HepG2 (cell line): Measurements from ENCODE around the gene NGEF. TPM values are rescaled to one million over a fixed set of nuclear protein-coding genes. Genes with fewer than 3 reads are reported as not detected.
A peak's percentile ranks its signal among the peaks of the same experiment; 100 is the strongest.

Source experiments
- BCL6 ChIP-seq: IDR thresholded peaks from 2 replicates; pipeline ENCODE4 v1.6.1; 2016; ENCODE audit warnings: missing genetic modification reagents, missing compliant biosample characterization
- GABPA ChIP-seq, 2 experiments: IDR thresholded peaks; 2 replicates each; pipeline ENCODE4 v1.6.1; 2011 to 2016; ENCODE audit warnings: low read depth in 2 of 2, low read length in 1 of 2, missing biosample characterization in 1 of 2, missing genetic modification characterization in 1 of 2
- HNRNPUL1 ChIP-seq: fragments of 200-400 bp; formaldehyde crosslinking; IDR thresholded peaks from 2 replicates; pipeline ENCODE4 v1.6.1; 2017; ENCODE audit warnings: low read depth, mild to moderate bottlenecking, low read length, moderate library complexity
- ISX ChIP-seq: sonication (generic); formaldehyde crosslinking; conservative IDR thresholded peaks from 2 replicates; pipeline ENCODE4 v1.5.0; 2020; ENCODE audit warnings: missing genetic modification reagents
- KDM5A ChIP-seq: fragments of 200-600 bp; sonication (generic); IDR thresholded peaks from 2 replicates; pipeline ENCODE4 v1.7.0; 2018; ENCODE audit warnings: antibody characterized with exemption, mild to moderate bottlenecking, low read length, borderline replicate concordance
- MAFG ChIP-seq: sonication (generic); formaldehyde crosslinking; IDR thresholded peaks from 2 replicates; pipeline ENCODE4 v1.5.1; 2020; ENCODE audit warnings: mild to moderate bottlenecking, missing genetic modification reagents
- MIER3 ChIP-seq: IDR thresholded peaks from 2 replicates; pipeline ENCODE4 v1.6.1; 2016; ENCODE audit warnings: missing compliant biosample characterization, borderline replicate concordance
- RARA ChIP-seq: IDR thresholded peaks from 2 replicates; pipeline ENCODE4 v1.6.1; 2016; ENCODE audit warnings: missing genetic modification reagents, missing compliant biosample characterization
- RCOR2 ChIP-seq: IDR thresholded peaks from 2 replicates; pipeline ENCODE4 v1.6.1; 2016; ENCODE audit warnings: missing biosample characterization, missing genetic modification reagents
- SNRNP70 ChIP-seq: fragments of 200-400 bp; formaldehyde crosslinking; IDR thresholded peaks from 2 replicates; pipeline ENCODE4 v1.6.1; 2017; ENCODE audit warnings: mild to moderate bottlenecking, low read depth, low read length, moderate library complexity
- TBL1XR1 ChIP-seq: fragments of 150-350 bp; IDR thresholded peaks from 2 replicates; pipeline ENCODE4 v1.6.1; 2014; ENCODE audit warnings: borderline replicate concordance, low read length; ENCODE audit not compliant: partially characterized antibody
- YY1 ChIP-seq: IDR thresholded peaks from 2 replicates; pipeline ENCODE4 v1.6.1; 2011; ENCODE audit warnings: low read length, low read depth, moderate library complexity, mild to moderate bottlenecking; ENCODE audit not compliant: insufficient read depth, insufficient replicate concordance
- ZBTB20 ChIP-seq: sonication (generic); formaldehyde crosslinking; IDR thresholded peaks from 2 replicates; pipeline ENCODE4 v1.8.1; 2023; ENCODE audit warnings: missing genetic modification reagents, low read depth, mild to moderate bottlenecking, borderline replicate concordance
- ZBTB7B ChIP-seq: sonication (generic); formaldehyde crosslinking; IDR thresholded peaks from 2 replicates; pipeline ENCODE4 v1.4.0; 2020; ENCODE audit warnings: missing genetic modification reagents
- ZNF20 ChIP-seq: sonication (generic); formaldehyde crosslinking; IDR thresholded peaks from 2 replicates; pipeline ENCODE4 v1.4.0; 2020; ENCODE audit warnings: mild to moderate bottlenecking, moderate library complexity, missing genetic modification reagents
- ZNF451 ChIP-seq: sonication (generic); formaldehyde crosslinking; IDR thresholded peaks from 2 replicates; pipeline ENCODE4 v1.5.0; 2020; ENCODE audit warnings: mild to moderate bottlenecking, missing genetic modification reagents
- ZNF605 ChIP-seq: sonication (generic); formaldehyde crosslinking; IDR thresholded peaks from 2 replicates; pipeline ENCODE4 v1.8.0; 2022; ENCODE audit warnings: mild to moderate bottlenecking, missing genetic modification reagents
- ZNF7 ChIP-seq: IDR thresholded peaks from 2 replicates; pipeline ENCODE4 v1.6.1; 2016; ENCODE audit warnings: missing biosample characterization, missing genetic modification reagents
- ZNF772 ChIP-seq: sonication (generic); formaldehyde crosslinking; IDR thresholded peaks from 2 replicates; pipeline ENCODE4 v1.5.0; 2020; ENCODE audit warnings: mild to moderate bottlenecking, missing genetic modification reagents
- polyA plus RNA-seq, 8 experiments: library from polyadenylated mRNA; depleted of rRNA in 3 of 8; stranded (reverse) in 7 of 8; unstranded in 1 of 8; fragments of >200 nt; fragmentation: Illumina TruSeq in 4 of 8; extraction: Trizol in 4 of 8; gene quantifications; 2 replicates each; pipeline versions ENCODE4 v1.2.1 to v1.2.3, GENCODE V29; 2011 to 2016; ENCODE audit warnings: low read depth in 4 of 8, missing spikeins in 1 of 8, mixed read lengths in 1 of 8; ENCODE audit not compliant: insufficient read depth in 1 of 8
- total RNA-seq, 5 experiments: library from RNA; depleted of rRNA; stranded (reverse); fragments of >200 nt; fragmentation: Illumina TruSeq; extraction: Trizol; gene quantifications; 2 replicates each; pipeline ENCODE4 v1.2.3, GENCODE V29; 2016; ENCODE audit warnings: low read depth in 1 of 5
- TF ChIP-seq, protein P1 (sequence below): IDR thresholded peaks from 2 replicates; pipeline ENCODE4 v1.6.1; 2018; ENCODE audit warnings: missing genetic modification reagents, mild to moderate bottlenecking, missing compliant biosample characterization
- TF ChIP-seq, protein P2 (sequence below): sonication (generic); formaldehyde crosslinking; IDR thresholded peaks from 2 replicates; pipeline ENCODE4 v1.8.1; 2023; ENCODE audit warnings: mild to moderate bottlenecking, missing genetic modification reagents
- TF ChIP-seq, protein P3 (sequence below): sonication (generic); formaldehyde crosslinking; IDR thresholded peaks from 2 replicates; pipeline ENCODE4 v1.4.0; 2020; ENCODE audit warnings: mild to moderate bottlenecking, low read depth, missing genetic modification reagents
- TF ChIP-seq, protein P4 (sequence below): sonication (generic); formaldehyde crosslinking; IDR thresholded peaks from 2 replicates; pipeline ENCODE4 v1.5.0; 2020; ENCODE audit warnings: missing genetic modification reagents
- TF ChIP-seq, protein P5 (sequence below): sonication (generic); formaldehyde crosslinking; conservative IDR thresholded peaks from 2 replicates; pipeline ENCODE4 v1.8.1; 2023; ENCODE audit warnings: missing genetic modification reagents

The NGEF gene
- total and polyA plus RNA-seq, 2 of the 13 experiments (the other 11 are each of a cell fraction or from before 2014, with no cell fraction given) = 14.4 to 36.9 TPM

DNA sequence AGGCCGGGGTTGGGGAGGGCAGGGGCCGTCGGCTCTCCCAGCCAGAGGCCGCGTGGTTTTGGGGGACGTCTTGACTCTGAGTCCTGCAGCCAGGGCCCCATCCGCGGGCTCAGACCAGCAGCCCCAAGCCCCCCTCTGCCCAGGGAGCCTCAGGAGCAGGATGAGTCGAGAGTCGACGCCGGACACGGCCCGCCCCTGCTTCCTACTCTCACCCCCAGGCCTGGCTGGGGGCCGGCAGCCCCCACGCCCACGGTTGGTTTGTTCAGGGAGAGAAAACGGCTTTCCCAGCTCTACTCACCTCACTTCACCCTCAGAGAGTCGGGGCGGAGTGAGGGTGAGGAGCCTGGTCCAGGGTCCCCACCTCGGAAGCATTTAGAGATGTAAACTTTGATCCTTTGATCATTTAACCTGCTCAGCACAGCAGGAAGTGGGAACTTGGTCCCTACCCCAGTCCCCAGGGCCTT is 136.0 kb downstream of the NGEF start (continued):
- TF ChIP-seq, protein P1, sequence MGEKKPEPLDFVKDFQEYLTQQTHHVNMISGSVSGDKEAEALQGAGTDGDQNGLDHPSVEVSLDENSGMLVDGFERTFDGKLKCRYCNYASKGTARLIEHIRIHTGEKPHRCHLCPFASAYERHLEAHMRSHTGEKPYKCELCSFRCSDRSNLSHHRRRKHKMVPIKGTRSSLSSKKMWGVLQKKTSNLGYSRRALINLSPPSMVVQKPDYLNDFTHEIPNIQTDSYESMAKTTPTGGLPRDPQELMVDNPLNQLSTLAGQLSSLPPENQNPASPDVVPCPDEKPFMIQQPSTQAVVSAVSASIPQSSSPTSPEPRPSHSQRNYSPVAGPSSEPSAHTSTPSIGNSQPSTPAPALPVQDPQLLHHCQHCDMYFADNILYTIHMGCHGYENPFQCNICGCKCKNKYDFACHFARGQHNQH (CRISPR knock-in tag) = no peak; the same call in 1 of the 2 replicates
- TF ChIP-seq YY1 = no peak
- TF ChIP-seq, protein P2, sequence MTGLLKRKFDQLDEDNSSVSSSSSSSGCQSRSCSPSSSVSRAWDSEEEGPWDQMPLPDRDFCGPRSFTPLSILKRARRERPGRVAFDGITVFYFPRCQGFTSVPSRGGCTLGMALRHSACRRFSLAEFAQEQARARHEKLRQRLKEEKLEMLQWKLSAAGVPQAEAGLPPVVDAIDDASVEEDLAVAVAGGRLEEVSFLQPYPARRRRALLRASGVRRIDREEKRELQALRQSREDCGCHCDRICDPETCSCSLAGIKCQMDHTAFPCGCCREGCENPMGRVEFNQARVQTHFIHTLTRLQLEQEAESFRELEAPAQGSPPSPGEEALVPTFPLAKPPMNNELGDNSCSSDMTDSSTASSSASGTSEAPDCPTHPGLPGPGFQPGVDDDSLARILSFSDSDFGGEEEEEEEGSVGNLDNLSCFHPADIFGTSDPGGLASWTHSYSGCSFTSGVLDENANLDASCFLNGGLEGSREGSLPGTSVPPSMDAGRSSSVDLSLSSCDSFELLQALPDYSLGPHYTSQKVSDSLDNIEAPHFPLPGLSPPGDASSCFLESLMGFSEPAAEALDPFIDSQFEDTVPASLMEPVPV = 0 out of 2 replicates have a peak, but pooled peaks have one; percentile 49
- TF ChIP-seq, protein P3, sequence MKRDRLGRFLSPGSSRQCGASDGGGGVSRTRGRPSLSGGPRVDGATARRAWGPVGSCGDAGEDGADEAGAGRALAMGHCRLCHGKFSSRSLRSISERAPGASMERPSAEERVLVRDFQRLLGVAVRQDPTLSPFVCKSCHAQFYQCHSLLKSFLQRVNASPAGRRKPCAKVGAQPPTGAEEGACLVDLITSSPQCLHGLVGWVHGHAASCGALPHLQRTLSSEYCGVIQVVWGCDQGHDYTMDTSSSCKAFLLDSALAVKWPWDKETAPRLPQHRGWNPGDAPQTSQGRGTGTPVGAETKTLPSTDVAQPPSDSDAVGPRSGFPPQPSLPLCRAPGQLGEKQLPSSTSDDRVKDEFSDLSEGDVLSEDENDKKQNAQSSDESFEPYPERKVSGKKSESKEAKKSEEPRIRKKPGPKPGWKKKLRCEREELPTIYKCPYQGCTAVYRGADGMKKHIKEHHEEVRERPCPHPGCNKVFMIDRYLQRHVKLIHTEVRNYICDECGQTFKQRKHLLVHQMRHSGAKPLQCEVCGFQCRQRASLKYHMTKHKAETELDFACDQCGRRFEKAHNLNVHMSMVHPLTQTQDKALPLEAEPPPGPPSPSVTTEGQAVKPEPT (CRISPR knock-in tag) = no peak
- TF ChIP-seq ZNF7 (CRISPR knock-in tag) = no peak
- no peak for TF ChIP-seq GABPA (IDR thresholded peaks at IDR 0.05; ENCODE audit: low read depth, low read length)
- peak; percentile 49; the same call in 1 of the 2 replicates for TF ChIP-seq GABPA (CRISPR knock-in tag; IDR thresholded peaks at IDR 0.05; ENCODE audit: low read depth)
- no peak; the same call in 1 of the 2 replicates for TF ChIP-seq BCL6
- peak; percentile 55; the same call in 1 of the 2 replicates for TF ChIP-seq ZBTB7B (CRISPR knock-in tag)
- TF ChIP-seq ZNF451 (CRISPR knock-in tag) = no peak
- no peak for TF ChIP-seq RARA (CRISPR knock-in tag)
- TF ChIP-seq ZBTB20 (CRISPR knock-in tag) = no peak
- no peak for TF ChIP-seq TBL1XR1
- TF ChIP-seq, protein P4, sequence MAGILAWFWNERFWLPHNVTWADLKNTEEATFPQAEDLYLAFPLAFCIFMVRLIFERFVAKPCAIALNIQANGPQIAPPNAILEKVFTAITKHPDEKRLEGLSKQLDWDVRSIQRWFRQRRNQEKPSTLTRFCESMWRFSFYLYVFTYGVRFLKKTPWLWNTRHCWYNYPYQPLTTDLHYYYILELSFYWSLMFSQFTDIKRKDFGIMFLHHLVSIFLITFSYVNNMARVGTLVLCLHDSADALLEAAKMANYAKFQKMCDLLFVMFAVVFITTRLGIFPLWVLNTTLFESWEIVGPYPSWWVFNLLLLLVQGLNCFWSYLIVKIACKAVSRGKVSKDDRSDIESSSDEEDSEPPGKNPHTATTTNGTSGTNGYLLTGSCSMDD = no peak
- no peak for TF ChIP-seq ZNF20
- TF ChIP-seq MAFG (CRISPR knock-in tag) = no peak
- no peak for TF ChIP-seq HNRNPUL1
- TF ChIP-seq MIER3 (CRISPR knock-in tag) = 0 out of 2 replicates have a peak, but pooled peaks have one; percentile 8
- no peak for TF ChIP-seq SNRNP70
- no peak for TF ChIP-seq KDM5A
- 0 out of 2 replicates have a peak, but pooled peaks have one; percentile 21 for TF ChIP-seq ZNF772 (CRISPR knock-in tag)
- TF ChIP-seq, protein P5, sequence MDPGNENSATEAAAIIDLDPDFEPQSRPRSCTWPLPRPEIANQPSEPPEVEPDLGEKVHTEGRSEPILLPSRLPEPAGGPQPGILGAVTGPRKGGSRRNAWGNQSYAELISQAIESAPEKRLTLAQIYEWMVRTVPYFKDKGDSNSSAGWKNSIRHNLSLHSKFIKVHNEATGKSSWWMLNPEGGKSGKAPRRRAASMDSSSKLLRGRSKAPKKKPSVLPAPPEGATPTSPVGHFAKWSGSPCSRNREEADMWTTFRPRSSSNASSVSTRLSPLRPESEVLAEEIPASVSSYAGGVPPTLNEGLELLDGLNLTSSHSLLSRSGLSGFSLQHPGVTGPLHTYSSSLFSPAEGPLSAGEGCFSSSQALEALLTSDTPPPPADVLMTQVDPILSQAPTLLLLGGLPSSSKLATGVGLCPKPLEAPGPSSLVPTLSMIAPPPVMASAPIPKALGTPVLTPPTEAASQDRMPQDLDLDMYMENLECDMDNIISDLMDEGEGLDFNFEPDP (CRISPR knock-in tag) = peak; percentile 94; the same call in 1 of the 2 replicates
- TF ChIP-seq ZNF605 (CRISPR knock-in tag) = no peak; the same call in 1 of the 2 replicates
- no peak for TF ChIP-seq ISX (CRISPR knock-in tag)
- no peak for TF ChIP-seq RCOR2 (CRISPR knock-in tag)
